Activated CD4-positive, alpha-beta T cell treated with anti-CD3 and anti-CD28 coated beads for 4 hours (primary cell): ENCODE results near the gene BFAR.
"Not testable (repeated sequence)": the region's sequence is repeated elsewhere in the genome, so short reads cannot be mapped to it uniquely, and the experiment has no call there.

Source experiments
- DNase-seq, 2 donors: peaks; one replicate each; pipeline ENCODE4 v3.0.0-alpha.2; 2020

The BFAR gene, protein sequence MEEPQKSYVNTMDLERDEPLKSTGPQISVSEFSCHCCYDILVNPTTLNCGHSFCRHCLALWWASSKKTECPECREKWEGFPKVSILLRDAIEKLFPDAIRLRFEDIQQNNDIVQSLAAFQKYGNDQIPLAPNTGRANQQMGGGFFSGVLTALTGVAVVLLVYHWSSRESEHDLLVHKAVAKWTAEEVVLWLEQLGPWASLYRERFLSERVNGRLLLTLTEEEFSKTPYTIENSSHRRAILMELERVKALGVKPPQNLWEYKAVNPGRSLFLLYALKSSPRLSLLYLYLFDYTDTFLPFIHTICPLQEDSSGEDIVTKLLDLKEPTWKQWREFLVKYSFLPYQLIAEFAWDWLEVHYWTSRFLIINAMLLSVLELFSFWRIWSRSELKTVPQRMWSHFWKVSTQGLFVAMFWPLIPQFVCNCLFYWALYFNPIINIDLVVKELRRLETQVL

DNA sequence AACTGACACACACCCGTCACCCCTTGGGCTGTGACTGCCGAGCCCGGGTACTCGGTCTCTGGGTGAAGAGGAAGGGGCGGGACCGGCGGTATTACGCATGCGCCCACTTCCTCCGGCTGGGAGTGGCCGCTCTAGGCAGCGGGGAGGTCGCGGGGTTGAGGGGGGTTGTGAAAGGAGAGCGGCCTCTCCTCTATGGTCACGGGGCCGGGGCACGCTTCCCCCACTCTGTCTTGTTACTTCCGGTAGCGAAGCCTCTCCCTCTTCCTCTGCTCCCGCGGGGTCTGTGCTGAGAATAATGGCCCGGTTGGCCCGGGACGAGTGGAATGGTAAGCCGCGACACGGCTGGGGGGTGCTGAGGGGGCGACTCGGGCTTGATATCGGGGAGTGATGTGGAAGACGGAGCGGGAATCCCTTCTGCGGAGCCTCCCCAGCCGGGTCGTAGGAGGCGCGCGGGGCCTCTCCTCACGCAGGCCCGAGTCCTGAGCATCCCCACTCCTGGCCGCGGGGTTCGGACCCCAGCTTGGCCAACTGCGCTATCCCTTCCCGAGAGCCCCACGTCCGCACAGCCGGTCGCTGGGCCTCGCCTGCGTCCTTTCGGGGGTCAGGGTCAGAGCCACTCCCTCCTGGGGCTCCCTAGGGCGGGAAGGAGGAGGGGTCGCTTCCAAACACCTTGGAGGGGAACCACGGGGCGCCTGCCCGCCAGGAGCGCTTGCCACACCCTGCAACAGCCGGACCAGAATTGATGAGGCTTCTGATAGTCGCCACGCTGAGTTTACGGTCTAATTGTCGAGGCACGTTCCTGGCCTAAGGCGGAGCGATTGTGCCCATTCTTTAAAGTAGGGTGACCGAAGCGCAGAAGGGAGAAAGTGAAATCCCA is at the start of gene BFAR:
TSS of gene BFAR (plus strand) at position 259 of the 877 bp plus-strand sequence. CDS start 11,396 bp downstream, outside the sequence.
- peak; percentile 98 to 99 for DNase-seq

- no peak for DNase-seq
Observed at GRCh38 chr16:14585287-14585686, 47.5 kb upstream of the BFAR start.

DNA sequence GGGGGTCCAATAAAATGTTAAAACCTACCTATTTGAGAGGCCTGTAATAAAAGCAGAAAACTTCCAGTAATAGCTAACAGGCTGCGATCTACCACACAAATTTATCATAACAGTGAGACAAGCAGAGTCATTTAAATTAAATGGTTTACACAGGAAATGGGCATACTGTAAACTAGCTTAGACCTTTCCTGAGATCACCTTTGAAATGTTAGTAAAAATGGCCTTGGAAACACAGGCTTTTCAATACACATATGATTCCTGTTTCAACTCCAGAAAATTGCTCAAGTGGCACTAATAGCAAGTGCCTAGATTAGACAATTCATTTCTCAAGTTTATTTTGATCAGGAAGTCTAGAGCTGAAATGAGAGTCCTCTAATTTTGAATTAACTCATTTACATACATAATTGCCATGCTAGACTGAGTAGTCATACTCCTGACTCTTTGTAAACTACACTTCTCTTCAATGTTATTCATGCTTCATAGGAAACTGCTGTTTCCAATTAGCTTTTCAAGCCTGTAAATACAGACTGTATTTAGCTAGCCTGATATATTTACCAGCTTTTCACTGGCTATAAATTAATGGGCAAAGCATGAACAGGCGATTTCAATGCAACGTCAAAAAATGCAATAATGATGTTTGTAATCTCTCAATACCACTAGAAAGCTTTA is 46.0 kb upstream of the BFAR start:
- no peak for DNase-seq

DNA sequence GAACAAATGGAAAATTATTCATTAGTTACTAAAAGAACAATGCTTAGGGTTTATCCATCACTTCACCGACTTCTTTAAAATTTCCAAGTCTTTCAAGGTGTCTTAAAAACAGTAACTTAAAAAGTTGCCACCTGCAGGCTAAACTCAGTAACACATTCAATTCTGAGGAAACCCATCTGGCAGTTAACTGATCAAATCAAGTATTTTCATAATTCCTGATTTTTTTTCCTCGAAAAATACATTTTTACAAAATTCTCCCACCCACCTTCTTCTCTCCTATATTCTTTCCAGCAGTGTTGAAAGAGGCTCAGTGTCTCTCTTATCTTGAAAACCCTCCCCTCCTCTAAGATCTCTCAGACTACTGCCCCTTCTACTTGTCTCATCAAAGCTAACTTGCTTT is 32.6 kb upstream of the BFAR start:
- DNase-seq: no peak

- DNase-seq: no peak
Observed at GRCh38 chr16:14602443-14602963, 30.2 kb upstream of the BFAR start.

GRCh38 chr16:14606102-14606501 is 26.6 kb upstream of the BFAR start:
- DNase-seq: no peak

- DNase-seq: no peak
Observed at GRCh38 chr16:14608111-14608566, 24.6 kb upstream of the BFAR start.

GRCh38 chr16:14608604-14609003 is 24.1 kb upstream of the BFAR start:
- DNase-seq: no peak

GRCh38 chr16:14609716-14610115 is 23.0 kb upstream of the BFAR start:
- no peak for DNase-seq

GRCh38 chr16:14611660-14612059 is 21.1 kb upstream of the BFAR start:
- no peak for DNase-seq

DNA sequence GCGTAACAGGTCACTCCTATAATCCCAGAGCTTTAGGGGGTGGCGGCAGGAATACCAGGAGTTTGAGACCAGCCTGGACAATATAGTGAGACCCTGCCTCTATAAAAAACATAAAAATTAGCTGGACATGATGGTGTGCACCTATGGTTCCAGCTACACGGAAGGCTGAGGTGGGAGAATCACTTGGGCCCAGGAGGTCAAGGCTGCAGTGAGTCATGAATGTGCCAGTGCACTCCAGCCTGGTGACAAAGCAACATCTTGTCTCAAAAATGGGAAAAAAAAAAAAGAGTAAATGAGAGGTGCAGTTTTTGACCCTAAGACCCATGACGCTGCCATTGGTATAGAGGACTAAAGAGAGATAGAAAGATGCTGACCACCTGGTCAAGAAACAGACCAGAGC is 18.8 kb upstream of the BFAR start:
- DNase-seq: no peak

GRCh38 chr16:14616280-14616679 is 16.5 kb upstream of the BFAR start:
- DNase-seq: no peak

DNA sequence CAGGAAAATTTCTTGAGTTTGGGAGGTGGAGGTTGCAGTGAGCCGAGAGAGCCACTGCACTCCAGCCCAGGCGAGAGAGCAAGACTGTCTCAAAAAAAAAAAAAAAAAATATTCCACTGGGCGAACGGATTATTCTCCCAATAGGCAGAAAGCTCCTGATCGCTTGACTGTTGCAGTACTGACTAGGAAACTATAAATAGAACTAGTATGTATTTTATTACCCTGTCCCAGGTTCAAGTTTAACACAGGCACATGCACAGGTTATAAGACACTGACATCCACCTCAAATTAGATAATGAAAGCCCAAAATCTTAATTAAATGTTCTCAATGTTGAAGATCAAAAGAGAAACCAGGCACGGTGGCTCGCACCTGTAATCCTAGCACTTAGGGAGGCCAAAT is 14.2 kb upstream of the BFAR start:
- DNase-seq: no peak

GRCh38 chr16:14627078-14627477 is 5.7 kb upstream of the BFAR start:
- no peak for DNase-seq

DNA sequence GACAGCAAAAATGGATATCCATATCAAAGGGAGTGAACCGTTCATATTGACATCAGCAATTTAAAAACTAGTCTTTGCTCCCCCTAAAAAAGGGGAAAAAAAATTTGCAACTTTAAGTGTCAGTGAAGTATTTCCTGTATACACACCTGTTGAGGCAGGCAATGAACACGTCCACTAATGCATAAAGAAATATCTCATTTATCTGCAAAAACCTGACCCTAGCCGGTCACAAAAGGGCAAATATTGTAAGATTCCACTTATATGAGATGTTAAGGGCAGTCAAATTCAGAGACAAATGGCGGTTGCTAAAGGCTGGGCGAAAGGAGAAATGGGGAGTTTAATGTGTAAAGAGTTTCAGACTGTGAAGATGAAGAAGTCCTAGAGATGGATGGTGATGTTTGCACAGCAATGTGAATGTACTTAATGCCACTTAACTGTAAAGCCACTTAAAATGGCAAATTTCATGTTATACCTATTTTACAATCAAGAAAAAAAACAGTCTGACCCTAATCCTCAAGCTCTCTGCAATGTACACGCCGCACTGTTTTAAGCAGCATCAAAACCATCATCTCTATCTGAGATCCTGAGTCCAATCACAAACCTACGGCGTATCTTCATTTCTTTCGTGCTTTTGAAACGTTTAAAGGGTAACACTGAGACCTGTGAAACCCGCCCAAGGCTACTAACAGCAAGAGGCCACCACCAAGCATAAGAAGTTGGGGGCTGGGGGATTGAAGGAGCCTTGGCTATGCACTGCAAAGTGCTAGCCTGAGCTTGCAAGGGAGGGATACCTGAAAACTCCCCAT is 3.7 kb upstream of the BFAR start:
- peak in 1 of 2 donors; percentile 8 for DNase-seq

- peak in 1 of 2 donors; percentile 16 for DNase-seq
Observed at GRCh38 chr16:14629612-14629918, 3.2 kb upstream of the BFAR start.

DNA sequence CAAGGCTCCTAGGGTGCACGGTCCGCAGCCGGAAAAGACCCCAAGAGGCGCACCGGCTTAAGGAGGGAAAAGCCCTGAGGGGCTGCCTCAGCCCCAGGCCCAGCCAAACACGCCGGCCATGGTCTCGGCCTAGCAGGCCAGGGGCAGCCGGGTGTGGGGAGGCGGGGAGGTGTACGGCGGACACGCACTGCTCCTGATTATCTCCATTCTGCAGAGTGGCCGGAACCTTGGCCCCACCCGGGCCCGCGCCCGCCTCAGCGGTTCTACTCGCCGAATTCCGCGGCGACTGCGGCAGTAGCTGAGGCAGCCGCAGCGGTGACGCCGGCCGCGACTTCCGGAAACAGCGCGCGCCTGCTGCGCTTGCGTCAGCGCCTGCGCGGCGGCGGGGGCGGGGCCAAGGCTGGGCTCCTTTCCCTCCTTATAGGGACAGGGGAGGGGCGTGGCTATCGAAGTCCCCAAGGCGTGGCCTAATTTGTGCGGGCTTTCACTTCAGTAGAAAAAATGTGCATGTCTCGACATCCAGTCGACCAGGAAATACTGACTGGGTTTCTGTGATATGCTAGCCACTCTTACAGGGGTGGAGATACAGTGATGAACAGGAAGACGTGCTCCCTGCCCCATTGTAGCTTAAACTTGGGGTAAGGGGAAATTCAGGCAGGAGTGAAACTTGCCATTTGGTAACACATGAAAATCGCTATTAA is 2.7 kb upstream of the BFAR start, which contains the start of gene PARN:
TSS of gene PARN (minus strand) at position 342 of the 701 bp plus-strand sequence. CDS start at position 207, 135 bp downstream.
- peak; percentile 98 for DNase-seq

- DNase-seq: not testable (repeated sequence)
Observed at GRCh38 chr16:14630620-14631330, 2.0 kb upstream of the BFAR start.

DNA sequence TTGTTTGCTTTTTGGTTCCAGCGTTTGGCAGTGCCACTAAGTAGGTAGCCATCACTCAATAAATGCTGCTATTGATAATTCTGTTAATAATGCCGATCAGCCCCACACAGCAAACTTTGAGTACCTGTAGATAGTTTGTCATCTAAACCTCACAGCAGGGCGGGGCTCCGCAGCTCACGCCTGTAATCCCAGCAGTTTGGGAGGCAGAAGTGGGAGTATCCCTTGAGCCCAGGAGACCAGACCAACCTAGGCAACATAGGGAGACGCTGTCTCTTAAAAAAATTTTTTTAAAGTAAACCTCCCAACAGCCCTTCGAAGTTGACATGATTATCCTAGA is 1.6 kb downstream of the BFAR start:
- DNase-seq: no peak

DNA sequence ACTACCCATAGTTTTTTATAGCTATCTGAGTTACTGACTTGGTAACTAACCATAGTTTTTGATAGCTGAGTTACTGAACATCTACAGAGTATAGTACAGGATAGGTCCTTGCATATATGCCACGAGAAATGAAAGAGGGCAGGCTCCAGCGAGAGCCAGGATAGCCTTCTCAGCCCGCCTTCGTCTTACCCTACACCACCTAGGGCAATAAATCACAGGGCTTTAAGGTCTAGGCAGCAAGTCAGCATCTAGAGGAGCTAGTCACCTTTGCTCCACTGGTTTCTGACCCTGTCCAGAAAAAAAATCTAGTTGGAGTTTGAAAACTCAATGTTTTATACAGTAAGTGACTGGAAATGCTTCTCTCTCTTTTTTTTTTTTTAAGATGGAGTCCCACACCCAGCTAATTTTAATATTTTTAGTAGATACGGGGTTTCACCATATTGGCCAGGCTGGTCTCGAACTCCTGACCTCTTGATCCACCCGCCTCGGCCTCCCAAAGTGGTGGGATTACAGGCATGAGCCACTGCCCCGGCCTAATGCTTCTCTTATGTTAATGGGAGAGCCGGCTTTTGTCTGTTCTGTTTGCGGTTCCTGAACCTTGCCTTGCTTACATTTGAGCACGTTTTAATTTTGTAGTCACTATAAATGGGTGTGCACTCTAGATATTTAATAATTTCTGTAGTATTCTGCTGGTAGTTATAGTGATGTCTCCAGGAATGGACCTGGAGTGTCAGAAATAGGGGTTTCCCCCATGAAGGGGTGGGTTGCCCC is 2.8 kb downstream of the BFAR start:
- DNase-seq: no peak
